HG02884 (cell line): ENCODE measurements around the gene OSBP2.
"Not testable (repeated sequence)": the region's sequence is repeated elsewhere in the genome, so short reads cannot be mapped to it uniquely, and the experiment has no call there.

Source experiments
- ATAC-seq: cut with Tn5 transposase; IDR thresholded peaks from one replicate; pipeline ENCODE4 v1.9.1; 2021; ENCODE audit warnings: mild to moderate bottlenecking, moderate library complexity; ENCODE audit not compliant: unreplicated experiment

Gene OSBP2

GRCh38 chr22:30754521-30754920 lies 59.8 kb downstream of the OSBP2 start:
- no peak for ATAC-seq

DNA sequence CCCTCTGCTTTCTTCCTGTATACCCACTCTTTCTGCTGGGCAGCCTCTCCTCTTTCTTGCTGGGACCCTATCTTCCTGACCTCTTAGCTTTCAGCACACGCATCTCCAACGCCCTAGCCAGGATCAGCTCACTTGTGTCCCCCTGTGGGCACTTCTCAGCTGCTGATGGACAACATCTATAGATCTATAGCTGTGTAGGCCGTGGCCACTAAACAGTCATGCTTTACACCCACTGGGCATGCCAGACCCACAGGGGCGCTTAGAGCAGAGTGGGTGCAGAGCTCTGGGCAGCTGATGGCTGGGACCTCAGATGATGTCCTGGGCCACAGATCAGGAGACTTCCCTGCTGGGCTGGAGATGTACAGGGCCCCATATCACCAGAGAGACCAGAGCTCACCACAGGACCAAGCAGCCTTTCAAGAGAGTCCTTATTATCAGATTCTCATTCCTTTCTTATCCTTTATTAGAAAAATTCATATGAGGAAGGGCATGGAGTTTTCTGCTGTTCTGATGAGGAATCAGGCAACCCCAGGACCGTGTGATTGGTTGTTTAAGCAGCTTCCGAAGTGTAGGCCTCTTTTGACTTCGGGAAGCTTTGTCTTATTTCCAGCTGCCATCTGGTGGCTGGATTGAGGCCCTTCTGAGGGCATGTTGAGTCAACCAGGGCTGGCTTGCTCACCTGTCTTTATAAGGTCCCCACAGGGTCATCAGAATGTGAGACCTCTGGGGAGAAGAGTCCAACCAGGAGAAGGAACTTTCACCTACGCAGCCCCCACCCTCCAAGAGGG lies 60.5 kb downstream of the OSBP2 start:
- no peak for ATAC-seq

GRCh38 chr22:30755759-30756124 lies 61.1 kb downstream of the OSBP2 start:
- ATAC-seq, result no peak

DNA sequence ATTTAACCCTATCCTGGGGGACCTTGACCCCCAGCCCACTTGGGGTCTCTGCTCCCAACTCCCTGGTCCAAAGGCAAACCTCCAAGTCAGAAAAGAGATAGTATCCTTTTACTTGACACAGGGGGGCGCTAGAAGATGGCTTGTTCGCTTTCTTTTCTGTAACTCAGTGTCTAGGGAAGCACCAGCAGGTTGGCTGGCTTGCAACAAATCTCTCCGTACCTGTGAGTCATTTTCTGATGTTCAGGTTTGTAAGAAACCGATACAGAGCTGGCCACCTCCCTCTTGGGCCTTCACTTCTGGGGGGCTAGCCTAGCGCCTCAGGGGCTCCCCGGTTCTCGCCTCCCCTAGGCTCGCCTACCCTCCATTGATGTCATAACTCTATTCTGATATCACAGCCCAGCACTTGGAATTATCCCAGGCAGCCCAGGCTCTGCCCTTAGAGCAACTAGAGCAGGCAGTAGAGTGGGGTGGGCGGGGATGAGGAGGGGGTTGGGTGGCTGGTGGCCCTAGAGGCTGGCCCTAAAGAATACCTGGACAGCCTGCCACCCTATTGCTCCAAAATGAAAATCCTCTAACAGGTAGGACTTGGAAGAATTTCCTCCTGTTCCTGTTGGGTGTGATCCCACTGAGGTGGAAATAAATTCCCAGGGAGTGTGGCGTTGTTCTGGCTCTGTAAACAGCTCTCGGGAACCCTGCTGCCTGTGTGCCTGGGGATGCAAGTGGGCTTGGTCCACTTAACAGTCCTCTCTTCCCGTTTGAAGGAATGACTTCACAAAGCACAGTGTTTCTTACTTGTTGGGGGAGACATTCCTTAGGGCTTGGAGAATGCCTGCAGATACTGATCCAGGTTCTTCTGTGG lies 69.4 kb downstream of the OSBP2 start:
- ATAC-seq, result no peak

- no peak for ATAC-seq
Measured at GRCh38 chr22:30767661-30768060, 73.0 kb downstream of the OSBP2 start.

DNA sequence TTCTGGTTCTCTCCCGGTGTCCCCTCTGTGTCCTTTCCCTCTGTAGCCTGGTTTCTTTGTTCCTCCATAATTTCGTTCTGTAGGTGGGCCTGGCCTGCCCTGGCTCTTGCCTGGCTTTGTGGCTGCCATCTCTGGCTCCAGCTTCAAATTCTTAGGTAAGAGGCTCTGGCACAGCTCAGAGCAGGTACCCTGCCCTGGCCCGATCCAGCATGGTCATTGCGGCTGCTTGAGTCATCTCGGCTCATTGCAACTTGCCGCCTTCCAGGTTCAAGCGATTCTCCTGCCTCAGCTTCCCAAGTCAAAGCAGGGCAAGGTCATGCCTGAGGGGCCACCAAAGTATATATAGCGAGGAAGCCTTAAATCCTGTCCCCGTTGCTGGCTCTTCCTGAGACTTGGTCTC lies 76.0 kb downstream of the OSBP2 start:
- ATAC-seq, result no peak

- ATAC-seq, result no peak
Measured at GRCh38 chr22:30773919-30774318, 79.2 kb downstream of the OSBP2 start.

GRCh38 chr22:30774566-30774965 lies 79.9 kb downstream of the OSBP2 start:
- no peak for ATAC-seq

DNA sequence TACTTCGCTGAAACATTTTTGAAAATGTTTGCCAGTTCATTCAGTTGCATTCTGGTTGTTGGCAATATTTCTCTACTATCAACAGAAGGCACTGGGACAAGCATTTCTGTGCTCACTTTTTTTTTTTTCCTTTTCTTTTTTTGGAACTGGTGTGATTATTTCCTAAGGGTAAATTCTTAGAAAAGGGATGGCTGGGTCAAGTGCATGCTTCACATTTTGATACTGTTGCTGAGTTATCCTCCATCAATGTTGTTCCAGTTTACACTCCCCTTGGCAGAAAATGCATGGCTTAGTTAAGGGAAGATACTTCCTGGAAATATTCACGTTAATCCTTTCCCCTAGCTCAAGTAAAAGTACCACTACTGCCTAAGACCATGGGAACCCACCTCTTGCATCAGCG lies 81.8 kb downstream of the OSBP2 start:
- ATAC-seq, result no peak

DNA sequence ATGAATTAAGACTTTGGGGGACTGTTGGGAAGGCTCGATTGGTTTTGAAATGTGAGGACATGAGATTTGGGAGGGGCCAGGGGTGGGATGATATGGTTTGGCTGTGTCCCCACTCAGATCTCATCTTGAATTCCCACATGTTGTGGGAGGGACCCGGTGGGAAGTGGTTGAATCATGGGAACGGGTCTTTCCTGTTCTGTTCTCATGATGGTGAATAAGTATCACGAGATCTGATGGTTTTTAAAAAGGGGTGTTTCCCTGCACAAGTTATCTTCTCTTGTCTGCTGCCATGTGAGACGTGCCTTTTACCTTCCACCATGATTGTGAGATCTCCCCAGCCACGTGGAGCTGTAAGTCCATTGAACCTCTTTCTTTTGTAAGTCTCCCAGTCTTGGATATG lies 82.5 kb downstream of the OSBP2 start:
- not testable (repeated sequence) for ATAC-seq

- no peak for ATAC-seq
Measured at GRCh38 chr22:30777587-30777986, 82.9 kb downstream of the OSBP2 start.

- no peak for ATAC-seq
Measured at GRCh38 chr22:30778261-30778660, 83.6 kb downstream of the OSBP2 start.

DNA sequence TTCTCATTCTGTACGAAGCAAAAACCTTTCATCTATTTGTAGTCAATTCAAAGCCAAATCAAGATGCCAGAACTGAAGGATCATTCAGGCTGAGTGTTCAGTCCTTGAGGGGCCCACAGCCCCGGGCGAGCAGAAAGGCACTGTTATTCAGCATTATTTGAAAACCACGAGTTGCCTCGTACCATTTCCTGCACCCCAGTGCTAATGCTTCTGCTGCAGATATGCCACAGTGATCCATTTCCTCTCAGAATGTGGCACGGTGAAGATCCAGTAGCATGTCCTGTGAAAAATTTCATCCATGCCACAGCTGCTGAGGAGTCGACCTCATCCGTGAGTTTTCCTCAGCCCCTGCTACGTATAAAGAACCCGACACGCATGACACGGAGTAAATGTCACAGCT lies 85.4 kb downstream of the OSBP2 start:
- ATAC-seq, result no peak

- ATAC-seq, result no peak
Measured at GRCh38 chr22:30781271-30781875, 86.7 kb downstream of the OSBP2 start.

DNA sequence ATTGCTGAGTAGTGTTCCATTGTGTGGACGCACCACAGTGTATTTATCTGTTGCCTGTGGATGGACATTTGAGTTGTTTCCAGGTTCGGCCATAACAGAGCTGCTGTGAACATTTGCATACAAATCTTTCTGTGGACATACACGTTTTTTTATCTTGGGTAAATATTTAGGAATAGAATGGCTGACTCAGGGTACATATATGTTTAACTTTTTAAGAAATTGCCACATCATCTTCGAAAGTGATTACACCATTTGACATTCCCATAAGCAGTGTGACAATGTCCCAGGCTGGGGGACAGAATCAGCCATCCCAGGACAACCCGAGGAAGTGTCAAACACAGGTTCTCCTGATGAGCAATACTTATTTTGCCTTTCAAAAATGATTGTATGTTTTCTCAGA lies 87.9 kb downstream of the OSBP2 start:
- no peak for ATAC-seq

DNA sequence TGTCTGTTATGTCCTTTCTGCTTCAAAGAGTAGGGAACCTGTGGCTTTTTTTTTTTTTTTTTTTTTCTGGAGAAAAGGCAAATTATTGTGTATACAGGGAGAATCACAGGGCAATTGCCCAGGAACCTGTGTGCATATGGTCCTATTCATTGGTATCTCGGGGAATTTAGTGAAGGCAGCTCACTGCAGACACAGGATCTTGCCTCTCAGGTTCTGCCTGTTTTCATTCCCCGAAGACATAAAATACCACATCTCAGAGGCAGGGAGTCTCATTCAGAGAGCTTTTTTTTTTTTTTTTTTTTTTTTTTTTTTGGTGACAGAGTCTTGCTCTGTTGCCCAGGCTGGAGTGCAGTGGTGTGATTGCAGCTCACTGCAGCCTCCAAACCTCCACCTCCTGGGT lies 88.3 kb downstream of the OSBP2 start:
- ATAC-seq, result no peak

- no peak for ATAC-seq
Measured at GRCh38 chr22:30785527-30785926, 90.9 kb downstream of the OSBP2 start.

DNA sequence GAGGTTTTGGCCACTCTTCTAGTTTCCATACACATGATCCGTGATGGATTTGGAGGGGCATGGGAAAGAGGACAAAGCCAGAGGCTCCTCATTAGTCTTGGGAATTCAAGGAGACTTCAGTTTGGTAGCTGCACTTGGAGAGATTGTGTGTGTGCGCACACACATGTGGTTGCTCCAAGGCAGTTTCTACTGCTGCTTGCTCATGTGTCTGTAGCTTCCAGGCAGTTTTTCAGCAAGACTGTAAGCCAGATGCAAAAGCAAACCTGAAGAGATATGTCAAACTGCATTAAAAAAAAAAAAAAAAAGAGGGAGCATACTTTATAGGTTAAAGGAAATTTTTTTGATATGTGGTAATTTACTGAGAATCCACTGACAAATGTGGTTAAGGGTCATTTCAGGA lies 95.7 kb downstream of the OSBP2 start:
- ATAC-seq, result no peak

DNA sequence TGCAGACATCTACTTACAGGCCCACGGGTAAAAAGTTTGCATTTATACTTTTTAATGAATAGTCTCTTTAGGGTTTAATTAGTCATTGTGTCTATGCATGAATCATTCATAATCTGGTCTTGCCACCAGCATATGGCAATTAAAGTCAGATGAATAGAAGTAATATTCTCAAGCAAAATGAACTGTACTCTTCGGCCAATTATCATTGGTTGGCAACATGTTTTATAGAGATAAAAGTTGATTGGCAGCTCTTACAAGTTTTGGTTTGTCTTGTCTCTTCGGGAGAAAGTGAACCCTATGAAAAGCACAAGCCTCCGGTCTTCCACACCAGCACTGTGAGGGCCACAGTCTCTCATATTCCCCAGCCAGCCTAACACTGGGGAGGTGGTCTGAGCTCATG lies 97.8 kb downstream of the OSBP2 start:
- ATAC-seq, result no peak

GRCh38 chr22:30795118-30795517 lies 100.4 kb downstream of the OSBP2 start:
- no peak for ATAC-seq

- ATAC-seq, result no peak
Measured at GRCh38 chr22:30801695-30802094, 107.0 kb downstream of the OSBP2 start.
